ENCODE data around the gene SLC6A17. TPM values are rescaled to one million over a fixed set of nuclear protein-coding genes. Genes with fewer than 3 reads are reported as not detected.

The SLC6A17 gene
- polyA plus RNA-seq, 4 donors, result 0.66 to 1.1 (median 0.96) TPM

- DNase-seq (ENCODE audit: low read depth in 4 of 4, low spot score in 2 of 4), result no peak
Measured at GRCh38 chr1:110134050-110134595, 16.2 kb upstream of the SLC6A17 start.

- DNase-seq (ENCODE audit: low read depth in 4 of 4, low spot score in 2 of 4), result no peak
Measured at GRCh38 chr1:110135246-110135645, 15.0 kb upstream of the SLC6A17 start.

GRCh38 chr1:110135666-110136065 lies 14.6 kb upstream of the SLC6A17 start:
- no peak for DNase-seq (ENCODE audit: low read depth in 4 of 4, low spot score in 2 of 4)

- no peak for DNase-seq (ENCODE audit: low read depth in 4 of 4, low spot score in 2 of 4)
Measured at GRCh38 chr1:110136911-110137310, 13.4 kb upstream of the SLC6A17 start.

- no peak for DNase-seq (ENCODE audit: low read depth in 4 of 4, low spot score in 2 of 4)
Measured at GRCh38 chr1:110138956-110139355, 11.3 kb upstream of the SLC6A17 start.

GRCh38 chr1:110144366-110144765 lies 5.9 kb upstream of the SLC6A17 start:
- DNase-seq (ENCODE audit: low read depth in 4 of 4, low spot score in 2 of 4), result no peak

- DNase-seq (ENCODE audit: low read depth in 4 of 4, low spot score in 2 of 4), result no peak
Measured at GRCh38 chr1:110148961-110149360, 1.3 kb upstream of the SLC6A17 start.

- no peak for DNase-seq (ENCODE audit: low read depth in 4 of 4, low spot score in 2 of 4)
Measured at GRCh38 chr1:110151175-110151669, 928 bp downstream of the SLC6A17 start.

GRCh38 chr1:110152133-110152785 lies 2.0 kb downstream of the SLC6A17 start:
- no peak for DNase-seq (ENCODE audit: low read depth in 4 of 4, low spot score in 2 of 4)

GRCh38 chr1:110153407-110153950 lies 3.2 kb downstream of the SLC6A17 start:
- DNase-seq (ENCODE audit: low read depth in 4 of 4, low spot score in 2 of 4), result no peak

- DNase-seq (ENCODE audit: low read depth in 4 of 4, low spot score in 2 of 4), result peak; percentile 42 to 71 (median 52)
Measured at GRCh38 chr1:110155878-110156522, 5.7 kb downstream of the SLC6A17 start.

GRCh38 chr1:110158261-110158660 lies 8.0 kb downstream of the SLC6A17 start:
- DNase-seq (ENCODE audit: low read depth in 4 of 4, low spot score in 2 of 4), result no peak

- no peak for DNase-seq (ENCODE audit: low read depth in 4 of 4, low spot score in 2 of 4)
Measured at GRCh38 chr1:110159168-110159567, 8.9 kb downstream of the SLC6A17 start.

GRCh38 chr1:110160538-110161100 lies 10.3 kb downstream of the SLC6A17 start:
- no peak for DNase-seq (ENCODE audit: low read depth in 4 of 4, low spot score in 2 of 4)

- no peak for DNase-seq (ENCODE audit: low read depth in 4 of 4, low spot score in 2 of 4)
Measured at GRCh38 chr1:110161165-110161564, 10.9 kb downstream of the SLC6A17 start.

- DNase-seq (ENCODE audit: low read depth in 4 of 4, low spot score in 2 of 4), result no peak
Measured at GRCh38 chr1:110161849-110162248, 11.6 kb downstream of the SLC6A17 start.

- DNase-seq (ENCODE audit: low read depth in 4 of 4, low spot score in 2 of 4), result no peak
Measured at GRCh38 chr1:110163591-110163990, 13.3 kb downstream of the SLC6A17 start.

GRCh38 chr1:110164725-110165350 lies 14.5 kb downstream of the SLC6A17 start:
- DNase-seq (ENCODE audit: low read depth in 4 of 4, low spot score in 2 of 4), result no peak

GRCh38 chr1:110165761-110166231 lies 15.5 kb downstream of the SLC6A17 start:
- no peak for DNase-seq (ENCODE audit: low read depth in 4 of 4, low spot score in 2 of 4)

- DNase-seq (ENCODE audit: low read depth in 4 of 4, low spot score in 2 of 4), result no peak
Measured at GRCh38 chr1:110166861-110167260, 16.6 kb downstream of the SLC6A17 start.
